HepG2 (cell line): ENCODE measurements around the gene PGAP3. TPM values are rescaled to one million over a fixed set of nuclear protein-coding genes. Genes with fewer than 3 reads are reported as not detected.

Experiments
- ATF7 ChIP-seq, 2 experiments: fragments of 450-650 bp in 1 of 2; sonication (generic) in 1 of 2; formaldehyde crosslinking in 1 of 2; IDR thresholded peaks; 2 replicates each; pipeline versions ENCODE4 v1.4.0 to v1.6.1; 2016 to 2020; ENCODE audit warnings: antibody characterized with exemption in 1 of 2, mild to moderate bottlenecking in 1 of 2, missing genetic modification reagents in 1 of 2
- BATF2 ChIP-seq: sonication (generic); formaldehyde crosslinking; IDR thresholded peaks from 2 replicates; pipeline ENCODE4 v1.8.0; 2022; ENCODE audit warnings: mild to moderate bottlenecking, missing genetic modification reagents, moderate library complexity
- CBFB ChIP-seq: sonication (generic); formaldehyde crosslinking; IDR thresholded peaks from 2 replicates; pipeline ENCODE4 v1.4.0; 2020; ENCODE audit warnings: missing genetic modification reagents
- HINFP ChIP-seq: sonication (generic); formaldehyde crosslinking; IDR thresholded peaks from 2 replicates; pipeline ENCODE4 v1.4.0; 2020; ENCODE audit warnings: low read depth, mild to moderate bottlenecking, missing genetic modification reagents
- MAZ ChIP-seq, 2 experiments: sonication (generic) in 1 of 2; formaldehyde crosslinking in 1 of 2; IDR thresholded peaks; 2 replicates each; pipeline versions ENCODE4 v1.5.0 to v1.6.1; 2012 to 2020; ENCODE audit warnings: low read depth in 2 of 2, mild to moderate bottlenecking in 2 of 2, borderline replicate concordance in 1 of 2, improper control_type of control experiment in 1 of 2, low read length in 1 of 2, missing genetic modification reagents in 1 of 2, moderate library complexity in 1 of 2
- PHF21A ChIP-seq: sonication (generic); formaldehyde crosslinking; IDR thresholded peaks from 2 replicates; pipeline ENCODE4 v1.5.0; 2020; ENCODE audit warnings: mild to moderate bottlenecking, missing genetic modification reagents
- SMAD9 ChIP-seq: sonication (generic); formaldehyde crosslinking; IDR thresholded peaks from 2 replicates; pipeline ENCODE4 v1.5.1; 2020; ENCODE audit warnings: mild to moderate bottlenecking, missing genetic modification reagents
- TARDBP ChIP-seq: sonication (generic); formaldehyde crosslinking; IDR thresholded peaks from 2 replicates; pipeline ENCODE4 v1.8.0; 2022; ENCODE audit warnings: mild to moderate bottlenecking, missing genetic modification reagents
- ZBTB42 ChIP-seq: sonication (generic); formaldehyde crosslinking; IDR thresholded peaks from 2 replicates; pipeline ENCODE4 v1.5.0; 2020; ENCODE audit warnings: mild to moderate bottlenecking, missing genetic modification reagents
- ZNF12 ChIP-seq: sonication (generic); formaldehyde crosslinking; IDR thresholded peaks from 2 replicates; pipeline ENCODE4 v1.5.0; 2020; ENCODE audit warnings: missing genetic modification reagents
- ZNF160 ChIP-seq: sonication (generic); formaldehyde crosslinking; IDR thresholded peaks from 2 replicates; pipeline ENCODE4 v1.8.0; 2022; ENCODE audit warnings: mild to moderate bottlenecking, inconsistent platforms, missing genetic modification reagents
- ZNF18 ChIP-seq: sonication (generic); formaldehyde crosslinking; IDR thresholded peaks from 2 replicates; pipeline ENCODE4 v1.8.0; 2022; ENCODE audit warnings: mild to moderate bottlenecking, missing genetic modification reagents; ENCODE audit not compliant: insufficient replicate concordance
- ZNF281 ChIP-seq: sonication (generic); formaldehyde crosslinking; IDR thresholded peaks from 2 replicates; pipeline ENCODE4 v1.4.0; 2020; ENCODE audit warnings: missing genetic modification reagents, borderline replicate concordance
- ZNF33A ChIP-seq: sonication (generic); formaldehyde crosslinking; IDR thresholded peaks from 2 replicates; pipeline ENCODE4 v1.5.1; 2020; ENCODE audit warnings: missing genetic modification reagents, mild to moderate bottlenecking, moderate library complexity, borderline replicate concordance
- ZNF441 ChIP-seq: sonication (generic); formaldehyde crosslinking; IDR thresholded peaks from 2 replicates; pipeline ENCODE4 v1.7.0; 2021; ENCODE audit warnings: missing genetic modification reagents, borderline replicate concordance
- ZNF543 ChIP-seq: sonication (generic); formaldehyde crosslinking; IDR thresholded peaks from 2 replicates; pipeline ENCODE4 v1.4.0; 2020; ENCODE audit warnings: mild to moderate bottlenecking, missing genetic modification reagents
- ZNF546 ChIP-seq: sonication (generic); formaldehyde crosslinking; conservative IDR thresholded peaks from 2 replicates; pipeline ENCODE4 v1.8.1; 2023; ENCODE audit warnings: mild to moderate bottlenecking, missing genetic modification reagents
- ZNF615 ChIP-seq: sonication (generic); formaldehyde crosslinking; IDR thresholded peaks from 2 replicates; pipeline ENCODE4 v1.5.0; 2020; ENCODE audit warnings: mild to moderate bottlenecking, missing genetic modification reagents, borderline replicate concordance
- ZNF776 ChIP-seq: sonication (generic); formaldehyde crosslinking; IDR thresholded peaks from 2 replicates; pipeline ENCODE4 v1.4.0; 2020; ENCODE audit warnings: mild to moderate bottlenecking, missing genetic modification reagents
- ZNF788 ChIP-seq: sonication (generic); formaldehyde crosslinking; IDR thresholded peaks from 2 replicates; pipeline ENCODE4 v1.5.0; 2020; ENCODE audit warnings: mild to moderate bottlenecking, missing genetic modification reagents, borderline replicate concordance
- polyA plus RNA-seq, 8 experiments: library from polyadenylated mRNA; depleted of rRNA in 3 of 8; stranded (reverse) in 7 of 8; unstranded in 1 of 8; fragments of >200 nt; fragmentation: Illumina TruSeq in 4 of 8; extraction: Trizol in 4 of 8; gene quantifications; 2 replicates each; pipeline versions ENCODE4 v1.2.1 to v1.2.3, GENCODE V29; 2011 to 2016; ENCODE audit warnings: low read depth in 4 of 8, missing spikeins in 1 of 8, mixed read lengths in 1 of 8; ENCODE audit not compliant: insufficient read depth in 1 of 8
- total RNA-seq, 5 experiments: library from RNA; depleted of rRNA; stranded (reverse); fragments of >200 nt; fragmentation: Illumina TruSeq; extraction: Trizol; gene quantifications; 2 replicates each; pipeline ENCODE4 v1.2.3, GENCODE V29; 2016; ENCODE audit warnings: low read depth in 1 of 5

The PGAP3 gene
- total and polyA plus RNA-seq, 2 of the 13 experiments (the other 11 are each of a cell fraction or from before 2014, with no cell fraction given) = 11.9 to 14.6 TPM

GRCh38 chr17:39652587-39653315, 35.1 kb downstream of the PGAP3 start (continued):
- TF ChIP-seq ZNF281 (CRISPR knock-in tag) (no peak), ZNF776 (CRISPR knock-in tag) (no peak), ZNF788 (peak; percentile 50; the same call in 1 of the 2 replicates), PHF21A (CRISPR knock-in tag) (0 out of 2 replicates have a peak, but pooled peaks have one; percentile 16), ZNF546 (CRISPR knock-in tag) (0 out of 2 replicates have a peak, but pooled peaks have one; percentile 53), ZNF33A (no peak), HINFP (CRISPR knock-in tag) (peak; percentile 72; the same call in 1 of the 2 replicates), SMAD9 (CRISPR knock-in tag) (0 out of 2 replicates have a peak, but pooled peaks have one; percentile 63), ZBTB42 (CRISPR knock-in tag) (no peak), ZNF543 (CRISPR knock-in tag) (peak; percentile 55; the same call in 1 of the 2 replicates), ZNF441 (peak; percentile 39; the same call in 1 of the 2 replicates), ZNF12 (CRISPR knock-in tag) (no peak), ZNF615 (CRISPR knock-in tag) (no peak), ZNF160 (CRISPR knock-in tag) (no peak), ZNF18 (CRISPR knock-in tag) (no peak), BATF2 (CRISPR knock-in tag) (no peak), TARDBP (CRISPR knock-in tag) (0 out of 2 replicates have a peak, but pooled peaks have one; percentile 4), CBFB (CRISPR knock-in tag) (peak; percentile 17; the same call in 1 of the 2 replicates), MAZ (IDR thresholded peaks at IDR 0.05; ENCODE audit: borderline replicate concordance, low read depth, low read length) (peak; percentile 65; the same call in 1 of the 2 replicates), MAZ (CRISPR knock-in tag; IDR thresholded peaks at IDR 0.05; ENCODE audit: low read depth) (peak; percentile 54; the same call in 1 of the 2 replicates), ATF7 (IDR thresholded peaks at IDR 0.05) (no peak), ATF7 (CRISPR knock-in tag; IDR thresholded peaks at IDR 0.05) (no peak)
